Measurements from ENCODE around the gene LIMS1.
"Not testable (repeated sequence)": the region's sequence is repeated elsewhere in the genome, so short reads cannot be mapped to it uniquely, and the experiment has no call there.

Gene LIMS1

DNA sequence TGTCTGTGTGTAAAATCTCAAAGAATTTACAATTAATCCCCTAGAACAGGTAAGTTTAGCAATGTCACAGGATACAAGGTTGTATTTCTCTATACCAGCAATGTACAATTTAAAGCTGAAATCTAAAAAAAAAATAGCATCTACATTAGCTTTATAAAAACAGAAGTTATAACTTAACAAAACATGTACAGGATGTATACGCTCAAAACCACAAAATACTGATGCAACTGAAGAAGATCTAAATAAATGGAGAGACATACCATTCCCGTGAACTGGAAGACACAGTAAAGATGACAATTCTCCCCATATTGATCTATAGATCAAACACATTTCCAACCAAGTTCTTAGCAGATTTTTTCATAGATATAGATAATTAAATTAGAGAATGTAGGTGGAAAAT is 167.5 kb downstream of the LIMS1 start:
- Mint-ChIP-seq H3K27me3 (no peaks in the 10 kb centered on the region), H3K4me1 (ENCODE audit: low read depth) (no peaks in the 10 kb centered on the region), H3K4me3 (no peak overlapping the region), H3K9me3 (ENCODE audit: low read depth) (no peaks in the 10 kb centered on the region), H3K36me3 (peaks cover 2% of the 10 kb centered on the region), H3K27ac (no peak overlapping the region)

GRCh38 chr2:108704871-108705270 is 170.6 kb downstream of the LIMS1 start:
- Mint-ChIP-seq H3K27me3 (no peaks in the 10 kb centered on the region), H3K4me3 (no peak overlapping the region), H3K4me1 (ENCODE audit: low read depth) (no peaks in the 10 kb centered on the region)

GRCh38 chr2:108707300-108707699 is 173.0 kb downstream of the LIMS1 start:
- H3K27me3 Mint-ChIP-seq: no peaks in the 10 kb centered on the region
- peaks cover 5% of the 10 kb centered on the region for H3K9me3 Mint-ChIP-seq (ENCODE audit: low read depth)
- H3K4me1 Mint-ChIP-seq (ENCODE audit: low read depth): no peaks in the 10 kb centered on the region
- no peak overlapping the region for H3K4me3 Mint-ChIP-seq
- H3K27ac Mint-ChIP-seq: no peak overlapping the region
- H3K36me3 Mint-ChIP-seq: peaks cover 11% of the 10 kb centered on the region

More at GRCh38 chr2:108704871-108705270, 170.6 kb downstream of the LIMS1 start:
- Mint-ChIP-seq H3K9me3 (ENCODE audit: low read depth) (peaks cover 5% of the 10 kb centered on the region), H3K27ac (no peak overlapping the region), H3K36me3 (peaks cover 11% of the 10 kb centered on the region)

- H3K4me3 Mint-ChIP-seq, H3K27ac Mint-ChIP-seq, H3K36me3 Mint-ChIP-seq: not testable (repeated sequence)
Observed at GRCh38 chr2:108716971-108717370, 182.7 kb downstream of the LIMS1 start.

GRCh38 chr2:108719149-108720044 is 185.1 kb downstream of the LIMS1 start, which contains the start of gene RANBP2:
TSS of gene RANBP2 (plus strand) at chr2:108719482. CDS start at chr2:108719607, 125 bp downstream.
- Mint-ChIP-seq H3K36me3 (no peaks in the 10 kb centered on the region), H3K4me3 (peak within 1 kb of the TSS; percentile 97), H3K9me3 (ENCODE audit: low read depth) (no peaks in the 10 kb centered on the region), H3K27ac (peak within 1 kb of the TSS; percentile 100), H3K4me1 (ENCODE audit: low read depth) (peaks cover 20% of the 10 kb centered on the region), H3K27me3 (no peaks in the 10 kb centered on the region)

More at GRCh38 chr2:108716971-108717370, 182.7 kb downstream of the LIMS1 start:
- not testable (repeated sequence) for H3K9me3 Mint-ChIP-seq (ENCODE audit: low read depth); H3K27me3 Mint-ChIP-seq; H3K4me1 Mint-ChIP-seq (ENCODE audit: low read depth)

DNA sequence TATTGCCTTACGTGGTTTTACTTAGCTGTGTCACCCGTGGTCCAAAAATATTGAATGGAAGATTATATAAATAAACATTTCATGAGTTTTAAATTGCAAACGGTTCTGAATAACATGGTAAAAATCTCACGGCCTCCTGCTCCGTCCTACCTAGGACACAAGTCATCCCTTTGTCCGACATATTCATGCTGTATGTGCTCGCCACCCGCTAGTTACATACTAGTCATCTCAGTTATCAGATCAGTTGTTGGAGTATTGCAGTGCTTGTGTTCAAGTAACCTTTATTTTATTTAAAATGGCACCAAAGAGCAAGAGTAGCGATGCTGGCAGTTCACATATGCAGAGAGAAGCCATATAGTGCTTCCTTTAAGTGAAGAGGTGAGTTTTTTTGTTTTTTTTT is 191.8 kb downstream of the LIMS1 start:
- H3K9me3 Mint-ChIP-seq (ENCODE audit: low read depth); H3K36me3 Mint-ChIP-seq; H3K4me3 Mint-ChIP-seq; H3K27me3 Mint-ChIP-seq: not testable (repeated sequence)
- H3K4me1 Mint-ChIP-seq (ENCODE audit: low read depth): peaks cover 51% of the 10 kb centered on the region
- H3K27ac Mint-ChIP-seq: peak overlapping the region; percentile 10

- not testable (repeated sequence) for H3K4me1 Mint-ChIP-seq (ENCODE audit: low read depth); H3K4me3 Mint-ChIP-seq; H3K36me3 Mint-ChIP-seq; H3K27me3 Mint-ChIP-seq; H3K9me3 Mint-ChIP-seq (ENCODE audit: low read depth)
- H3K27ac Mint-ChIP-seq: peak overlapping the region; percentile 55
Observed at GRCh38 chr2:108734656-108735055, 200.4 kb downstream of the LIMS1 start.

Measured in activated naive CD8-positive, alpha-beta T cell (primary cell).